22Rv1 (cell line): ENCODE data around the gene PEX11G.

Experiments used
- CTCF ChIP-seq: fragments of 450-650 bp; IDR thresholded peaks from 2 replicates; pipeline ENCODE4 v1.5.1; 2017; ENCODE audit warnings: mild to moderate bottlenecking
- ZFX ChIP-seq: fragments of 450-650 bp; IDR thresholded peaks from 2 replicates; pipeline ENCODE4 v1.6.1; 2017; ENCODE audit warnings: antibody characterized with exemption, borderline replicate concordance

GRCh38 chr19:7516333-7516732, 27.5 kb upstream of the PEX11G start:
- TF ChIP-seq CTCF (no peak), ZFX (no peak)
